Gastrocnemius medialis (tissue), 4 donors: ENCODE results near the gene BICD1. TPM values are rescaled to one million over a fixed set of nuclear protein-coding genes. Genes with fewer than 3 reads are reported as not detected.

Source experiments
- ATAC-seq, 2 donors: fragments of 150-250 bp; one replicate each; pipeline ENCODE4 v1.9.1; 2016
- DNase-seq, 2 donors: peaks; one replicate each; pipeline ENCODE4 v3.0.0-alpha.2; 2019
- H3K27ac ChIP-seq, 4 donors: fragments of 200-600 bp; sonication (generic); 1 replicate in 1 of 4; 2 replicates in 3 of 4; pipeline ENCODE4 v1.5.1; 2016 to 2018; ENCODE audit warnings: mild to moderate bottlenecking in 2 of 4, moderate library complexity in 1 of 4
- H3K27me3 ChIP-seq, 3 donors: fragments of 200-600 bp; sonication (generic) in 2 of 3; 1 replicate in 1 of 3; 2 replicates in 2 of 3; pipeline versions ENCODE4 v1.5.1 to v1.6.0; 2016 to 2019; ENCODE audit warnings: mild to moderate bottlenecking in 1 of 3, moderate library complexity in 1 of 3
- H3K36me3 ChIP-seq, 2 donors: fragments of 200-600 bp; sonication (generic) in 1 of 2; one replicate each; pipeline ENCODE4 v1.5.1; 2017 to 2018
- H3K4me1 ChIP-seq, 2 donors: fragments of 200-600 bp; sonication (generic) in 1 of 2; one replicate each; pipeline ENCODE4 v1.5.1; 2016 to 2017; ENCODE audit warnings: mild to moderate bottlenecking in 2 of 2
- H3K4me3 ChIP-seq, 4 donors: fragments of 200-600 bp; sonication (generic) in 3 of 4; 1 replicate in 1 of 4; 2 replicates in 3 of 4; pipeline ENCODE4 v1.5.1; 2016 to 2019; ENCODE audit warnings: mild to moderate bottlenecking in 2 of 4
- H3K9me3 ChIP-seq, 3 donors: fragments of 200-600 bp; sonication (generic) in 2 of 3; 1 replicate in 1 of 3; 2 replicates in 2 of 3; pipeline ENCODE4 v1.5.1; 2016 to 2019
- CTCF ChIP-seq, 5 experiments: fragments of 450-650 bp in 3 of 5; fragments of 200-600 bp in 2 of 5; sonication (generic) in 2 of 5; IDR thresholded peaks in 4 of 5; conservative IDR thresholded peaks in 1 of 5; 1 replicate in 4 of 5; 2 replicates in 1 of 5; pipeline ENCODE4 v1.5.1; 2016 to 2019; ENCODE audit warnings: antibody characterized with exemption in 5 of 5, mild to moderate bottlenecking in 3 of 5, moderate library complexity in 3 of 5
- POLR2A ChIP-seq, 2 donors: fragments of 450-650 bp; IDR thresholded peaks; one replicate each; pipeline ENCODE4 v1.6.1; 2017; ENCODE audit warnings: antibody characterized with exemption in 2 of 2, mild to moderate bottlenecking in 2 of 2, moderate library complexity in 2 of 2
- in situ Hi-C, 4 donors: fragments of 200-750 bp; cut with MboI; loops; one replicate each; pipeline versions ENCODE4 v1.15.0 to v1.8.0; 2017; ENCODE audit warnings: low sequenced_read_pairs in 4 of 4
- intact Hi-C: fragments of 100-400 bp; cut with DNase I; formaldehyde crosslinking; loops from one replicate; pipeline ENCODE4 v1.15.1; 2023; ENCODE audit warnings: low total_unique reads
- total RNA-seq, 4 donors: library from RNA; depleted of rRNA; stranded (reverse); fragments of >200 nt; gene quantifications; one replicate each; pipeline versions ENCODE4 v1.1.0 to v1.2.3, GENCODE V29; 2016

The BICD1 gene
- total RNA-seq, 4 donors from 2014 or later = 1.4 to 2.3 (median 2.0) TPM

- no peak for ATAC-seq
- H3K27ac ChIP-seq = no peak overlapping the region
- no peaks in the 10 kb centered on the region for H3K4me1 ChIP-seq
- intact Hi-C loops = no loop called here
- H3K4me3 ChIP-seq = no peak overlapping the region
- no peak for DNase-seq
- H3K27me3 ChIP-seq = no peaks in the 10 kb centered on the region
- no peaks in the 10 kb centered on the region for H3K9me3 ChIP-seq
- in situ Hi-C loops = no loop called here
- H3K36me3 ChIP-seq = no peaks in the 10 kb centered on the region
- TF ChIP-seq CTCF (IDR thresholded peaks at IDR 0.05 in 4 of 5, conservative IDR thresholded peaks at IDR 0.05 in 1 of 5) (no peak), POLR2A (IDR thresholded peaks at IDR 0.05) (no peak)
Measured at GRCh38 chr12:32343496-32343895, 236.8 kb downstream of the BICD1 start.

- Histone ChIP-seq H3K4me3 (no peak overlapping the region), H3K36me3 (no peaks in the 10 kb centered on the region), H3K27ac (no peak overlapping the region), H3K4me1 (no peaks in the 10 kb centered on the region), H3K27me3 (no peaks in the 10 kb centered on the region), H3K9me3 (no peaks in the 10 kb centered on the region)
- intact Hi-C loops (no loop called here), in situ Hi-C loops (no loop called here)
- DNase-seq (no peak), ATAC-seq (no peak)
- no peak for TF ChIP-seq CTCF (IDR thresholded peaks at IDR 0.05 in 4 of 5, conservative IDR thresholded peaks at IDR 0.05 in 1 of 5)
- no peak for TF ChIP-seq POLR2A (IDR thresholded peaks at IDR 0.05)
Measured at GRCh38 chr12:32344047-32344446, 237.4 kb downstream of the BICD1 start.

- TF ChIP-seq POLR2A (IDR thresholded peaks at IDR 0.05) = no peak
- TF ChIP-seq CTCF (IDR thresholded peaks at IDR 0.05 in 4 of 5, conservative IDR thresholded peaks at IDR 0.05 in 1 of 5) = no peak
- H3K27ac ChIP-seq = no peak overlapping the region
- no peaks in the 10 kb centered on the region for H3K27me3 ChIP-seq
- no peaks in the 10 kb centered on the region for H3K4me1 ChIP-seq
- H3K4me3 ChIP-seq = no peak overlapping the region
- ATAC-seq (no peak), DNase-seq (no peak)
- intact Hi-C loops (no loop called here), in situ Hi-C loops (loop anchor here in 1 of 4 donors (25.0 kb wide), 1 partner anchor 1659 kb away; the partner anchor contains the start of gene ALG10)
- H3K36me3 ChIP-seq = no peaks in the 10 kb centered on the region
- no peaks in the 10 kb centered on the region for H3K9me3 ChIP-seq
Measured at GRCh38 chr12:32353540-32353939, 246.9 kb downstream of the BICD1 start.

- no peak overlapping the region for H3K4me3 ChIP-seq
- no peaks in the 10 kb centered on the region for H3K9me3 ChIP-seq
- TF ChIP-seq POLR2A (IDR thresholded peaks at IDR 0.05) (no peak), CTCF (IDR thresholded peaks at IDR 0.05 in 4 of 5, conservative IDR thresholded peaks at IDR 0.05 in 1 of 5) (no peak)
- ATAC-seq (no peak), DNase-seq (no peak)
- in situ Hi-C loops (loop anchor here in 1 of 4 donors (25.0 kb wide), 1 partner anchor 1655 kb away; the partner anchor contains the start of gene ALG10), intact Hi-C loops (no loop called here)
- no peaks in the 10 kb centered on the region for H3K4me1 ChIP-seq
- no peaks in the 10 kb centered on the region for H3K27me3 ChIP-seq
- H3K27ac ChIP-seq = no peak overlapping the region
- no peaks in the 10 kb centered on the region for H3K36me3 ChIP-seq
Measured at GRCh38 chr12:32357601-32358249, 251.1 kb downstream of the BICD1 start.
